HG03045 (cell line): ENCODE results near the gene DDX3X.
"Not testable (repeated sequence)": the region's sequence is repeated elsewhere in the genome, so short reads cannot be mapped to it uniquely, and the experiment has no call there.

ENCODE experiments used
- ATAC-seq: cut with Tn5 transposase; IDR thresholded peaks from one replicate; pipeline ENCODE4 v1.9.1; 2021; ENCODE audit warnings: mild to moderate bottlenecking, moderate library complexity; ENCODE audit not compliant: unreplicated experiment

Gene DDX3X

DNA sequence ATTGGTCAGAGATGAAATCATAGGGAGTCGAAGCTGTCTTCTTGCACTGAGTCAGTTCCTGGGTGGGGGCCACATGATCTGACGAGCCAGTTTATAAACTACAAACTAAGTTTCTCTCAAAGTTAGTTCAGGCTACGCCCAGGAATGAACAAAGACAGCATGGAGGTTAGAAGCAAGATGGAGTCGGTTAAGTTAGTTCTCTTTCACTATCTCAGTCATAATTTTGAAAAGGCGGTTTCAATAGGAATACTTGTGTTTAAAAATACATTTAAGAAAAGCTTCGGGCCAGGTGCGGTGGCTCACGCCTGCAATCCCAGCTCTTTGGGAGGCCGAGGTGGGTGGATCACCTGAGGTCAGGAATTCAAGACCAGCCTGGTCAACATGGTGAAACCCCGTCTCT is 77.3 kb downstream of the DDX3X start:
- ATAC-seq, result not testable (repeated sequence)

DNA sequence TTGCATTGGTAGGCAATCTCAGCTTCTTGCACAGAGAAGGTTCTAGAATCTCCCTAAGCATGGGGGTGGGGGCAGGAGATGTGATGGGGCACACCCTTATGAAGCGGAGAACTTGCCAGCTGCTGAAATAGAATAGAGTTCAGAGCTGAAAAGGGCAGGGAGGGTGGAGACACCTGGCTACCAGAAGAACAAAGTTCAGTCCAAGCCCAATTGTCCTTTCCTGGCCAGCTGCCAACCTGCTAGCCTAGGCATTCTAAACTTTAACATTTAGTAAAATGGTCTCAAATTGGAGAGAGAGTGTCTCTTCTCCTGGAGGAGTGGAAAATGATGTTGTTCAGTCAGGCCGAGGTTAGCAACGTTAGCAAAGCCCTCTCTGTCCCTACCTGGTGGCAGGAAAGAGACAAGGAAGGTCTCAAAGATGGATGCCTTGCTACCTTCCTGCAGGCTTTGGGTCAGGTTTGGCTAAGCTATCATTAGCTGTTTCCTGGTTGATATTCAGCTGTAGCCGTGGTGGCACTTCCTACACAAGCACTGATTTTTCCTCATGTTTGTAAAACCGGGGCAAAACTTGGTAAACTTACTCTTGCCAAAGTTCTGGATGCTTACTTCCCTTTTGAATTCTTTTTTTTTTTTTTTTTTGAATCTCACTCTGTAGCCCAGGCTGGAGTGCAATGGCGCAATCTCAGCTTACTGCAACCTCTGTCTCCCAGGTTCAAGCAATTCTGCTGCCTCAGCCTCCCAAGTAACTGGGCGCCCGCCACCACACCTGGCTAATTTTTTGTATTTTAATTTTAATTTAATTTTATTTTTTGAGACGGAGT is 78.5 kb downstream of the DDX3X start:
- no peak for ATAC-seq
